Measurements from ENCODE around the gene SUPT20HL2.

DNA sequence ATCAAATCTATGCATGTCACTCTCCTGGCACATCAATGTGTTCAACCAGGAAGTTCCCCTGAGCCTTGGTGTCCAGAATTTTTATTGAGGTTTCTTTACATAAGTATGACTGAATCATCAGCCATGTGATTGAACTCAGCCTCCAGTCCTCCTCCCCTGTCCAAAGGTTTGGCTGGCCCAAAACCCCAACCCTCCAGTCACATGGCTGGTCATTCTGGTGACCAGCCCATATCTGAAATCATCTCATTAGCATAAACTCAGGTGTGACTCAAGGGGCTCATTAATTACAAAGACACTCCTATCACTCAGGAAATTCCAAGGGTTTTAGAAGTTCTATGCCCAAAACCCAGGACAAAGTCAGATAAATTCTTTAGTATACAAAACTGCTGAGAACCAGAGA, 20.6 kb upstream of the SUPT20HL2 start:
- no peak for TF ChIP-seq EP300 (IDR thresholded peaks at IDR 0.05)
- TF ChIP-seq, protein P1, sequence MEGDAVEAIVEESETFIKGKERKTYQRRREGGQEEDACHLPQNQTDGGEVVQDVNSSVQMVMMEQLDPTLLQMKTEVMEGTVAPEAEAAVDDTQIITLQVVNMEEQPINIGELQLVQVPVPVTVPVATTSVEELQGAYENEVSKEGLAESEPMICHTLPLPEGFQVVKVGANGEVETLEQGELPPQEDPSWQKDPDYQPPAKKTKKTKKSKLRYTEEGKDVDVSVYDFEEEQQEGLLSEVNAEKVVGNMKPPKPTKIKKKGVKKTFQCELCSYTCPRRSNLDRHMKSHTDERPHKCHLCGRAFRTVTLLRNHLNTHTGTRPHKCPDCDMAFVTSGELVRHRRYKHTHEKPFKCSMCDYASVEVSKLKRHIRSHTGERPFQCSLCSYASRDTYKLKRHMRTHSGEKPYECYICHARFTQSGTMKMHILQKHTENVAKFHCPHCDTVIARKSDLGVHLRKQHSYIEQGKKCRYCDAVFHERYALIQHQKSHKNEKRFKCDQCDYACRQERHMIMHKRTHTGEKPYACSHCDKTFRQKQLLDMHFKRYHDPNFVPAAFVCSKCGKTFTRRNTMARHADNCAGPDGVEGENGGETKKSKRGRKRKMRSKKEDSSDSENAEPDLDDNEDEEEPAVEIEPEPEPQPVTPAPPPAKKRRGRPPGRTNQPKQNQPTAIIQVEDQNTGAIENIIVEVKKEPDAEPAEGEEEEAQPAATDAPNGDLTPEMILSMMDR (IDR thresholded peaks at IDR 0.05), result no peak
